ENCODE measurements around the gene NAV2. TPM values are rescaled to one million over a fixed set of nuclear protein-coding genes. Genes with fewer than 3 reads are reported as not detected.
A peak's percentile ranks its signal among the peaks of the same experiment; 100 is the strongest.

Gene NAV2
- polyA plus RNA-seq, 1 donor from 2014 or later: 3.0 TPM

GRCh38 chr11:19740586-19740985, 27.9 kb downstream of the NAV2 start:
- no peak overlapping the region for H3K9ac ChIP-seq (ENCODE audit: low read length)
- no peaks in the 10 kb centered on the region for H3K36me3 ChIP-seq (ENCODE audit: insufficient read depth, low read length)
- H3K9me3 ChIP-seq (ENCODE audit: low read length): no peaks in the 10 kb centered on the region
- no peaks in the 10 kb centered on the region for H3K27me3 ChIP-seq (ENCODE audit: insufficient read depth, low read depth, low read length)
- H3K4me2 ChIP-seq (ENCODE audit: low read length): no peak overlapping the region
- no peak overlapping the region for H2AFZ ChIP-seq (ENCODE audit: low read depth, low read length)
- H4K20me1 ChIP-seq (ENCODE audit: insufficient read depth): no peaks in the 10 kb centered on the region
- no peaks in the 10 kb centered on the region for H3F3A ChIP-seq (ENCODE audit: insufficient read depth, low read length, poor library complexity, severe bottlenecking)
- TF ChIP-seq RAD21 (conservative IDR thresholded peaks at IDR 0.05) (no peak), REST (IDR thresholded peaks at IDR 0.05; ENCODE audit: borderline replicate concordance) (no peak), POLR2AphosphoS5 (IDR thresholded peaks at IDR 0.05) (no peak), CTCF (IDR thresholded peaks at IDR 0.05; ENCODE audit: poor library complexity, severe bottlenecking) (no peak), EZH2 (IDR thresholded peaks at IDR 0.05; ENCODE audit: borderline replicate concordance, insufficient read depth, low read length, poor library complexity, severe bottlenecking) (no peak), TAF1 (IDR thresholded peaks at IDR 0.05; ENCODE audit: low read depth) (no peak)
- H3K9me2 ChIP-seq (ENCODE audit: insufficient read depth, low read length): no peaks in the 10 kb centered on the region
- H3K79me2 ChIP-seq (replicated peaks; ENCODE audit: insufficient read depth, low read length): no peaks in the 10 kb centered on the region
- no peak overlapping the region for H3K4me3 ChIP-seq (ENCODE audit: low read length)
- no peak overlapping the region for H3K27ac ChIP-seq (ENCODE audit: low read length)

- Histone ChIP-seq H3K4me3 (ENCODE audit: low read length) (no peak overlapping the region), H3F3A (ENCODE audit: insufficient read depth, low read length, poor library complexity, severe bottlenecking) (no peaks in the 10 kb centered on the region), H2AFZ (ENCODE audit: low read depth, low read length) (no peak overlapping the region), H3K27me3 (ENCODE audit: insufficient read depth, low read depth, low read length) (no peaks in the 10 kb centered on the region), H3K79me2 (replicated peaks; ENCODE audit: insufficient read depth, low read length) (no peaks in the 10 kb centered on the region), H3K27ac (ENCODE audit: low read length) (no peak overlapping the region), H3K9me3 (ENCODE audit: low read length) (peaks cover 4% of the 10 kb centered on the region), H4K20me1 (ENCODE audit: insufficient read depth) (no peaks in the 10 kb centered on the region), H3K9ac (ENCODE audit: low read length) (no peak overlapping the region), H3K36me3 (ENCODE audit: insufficient read depth, low read length) (no peaks in the 10 kb centered on the region), H3K9me2 (ENCODE audit: insufficient read depth, low read length) (no peaks in the 10 kb centered on the region), H3K4me2 (ENCODE audit: low read length) (no peak overlapping the region)
- TF ChIP-seq RAD21 (conservative IDR thresholded peaks at IDR 0.05) (peak; percentile 96), CTCF (IDR thresholded peaks at IDR 0.05; ENCODE audit: poor library complexity, severe bottlenecking) (peak; percentile 95), EP300 (conservative IDR thresholded peaks at IDR 0.05; ENCODE audit: poor library complexity, severe bottlenecking) (no peak), SMC3 (conservative IDR thresholded peaks at IDR 0.05; ENCODE audit: poor library complexity) (peak; percentile 99)
These were observed 30.1 kb downstream of the NAV2 start for GRCh38 chr11:19742588-19743292.

All from neural cell (in vitro differentiated cells).